Esophagus squamous epithelium (tissue), 4 donors: ENCODE measurements around the gene TRIM27.

ENCODE experiments used
- POLR2A ChIP-seq, 4 donors: fragments of 450-650 bp; IDR thresholded peaks; one replicate each; pipeline ENCODE4 v1.6.1; 2017; ENCODE audit warnings: antibody characterized with exemption in 4 of 4, mild to moderate bottlenecking in 4 of 4, moderate library complexity in 3 of 4
- TF ChIP-seq, protein P1 (sequence below), 6 experiments: fragments of 450-650 bp in 4 of 6; fragments of 200-600 bp in 2 of 6; sonication (generic) in 2 of 6; IDR thresholded peaks; one replicate each; pipeline ENCODE4 v1.5.1; 2016 to 2019; ENCODE audit warnings: antibody characterized with exemption in 6 of 6, mild to moderate bottlenecking in 4 of 6, moderate library complexity in 4 of 6

- TF ChIP-seq, protein P1, sequence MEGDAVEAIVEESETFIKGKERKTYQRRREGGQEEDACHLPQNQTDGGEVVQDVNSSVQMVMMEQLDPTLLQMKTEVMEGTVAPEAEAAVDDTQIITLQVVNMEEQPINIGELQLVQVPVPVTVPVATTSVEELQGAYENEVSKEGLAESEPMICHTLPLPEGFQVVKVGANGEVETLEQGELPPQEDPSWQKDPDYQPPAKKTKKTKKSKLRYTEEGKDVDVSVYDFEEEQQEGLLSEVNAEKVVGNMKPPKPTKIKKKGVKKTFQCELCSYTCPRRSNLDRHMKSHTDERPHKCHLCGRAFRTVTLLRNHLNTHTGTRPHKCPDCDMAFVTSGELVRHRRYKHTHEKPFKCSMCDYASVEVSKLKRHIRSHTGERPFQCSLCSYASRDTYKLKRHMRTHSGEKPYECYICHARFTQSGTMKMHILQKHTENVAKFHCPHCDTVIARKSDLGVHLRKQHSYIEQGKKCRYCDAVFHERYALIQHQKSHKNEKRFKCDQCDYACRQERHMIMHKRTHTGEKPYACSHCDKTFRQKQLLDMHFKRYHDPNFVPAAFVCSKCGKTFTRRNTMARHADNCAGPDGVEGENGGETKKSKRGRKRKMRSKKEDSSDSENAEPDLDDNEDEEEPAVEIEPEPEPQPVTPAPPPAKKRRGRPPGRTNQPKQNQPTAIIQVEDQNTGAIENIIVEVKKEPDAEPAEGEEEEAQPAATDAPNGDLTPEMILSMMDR (IDR thresholded peaks at IDR 0.05), result no peak
- no peak for TF ChIP-seq POLR2A (IDR thresholded peaks at IDR 0.05)
Measured at GRCh38 chr6:28944412-28944865, 20.7 kb upstream of the TRIM27 start.
